ENCODE results near the gene AZU1.

DNA sequence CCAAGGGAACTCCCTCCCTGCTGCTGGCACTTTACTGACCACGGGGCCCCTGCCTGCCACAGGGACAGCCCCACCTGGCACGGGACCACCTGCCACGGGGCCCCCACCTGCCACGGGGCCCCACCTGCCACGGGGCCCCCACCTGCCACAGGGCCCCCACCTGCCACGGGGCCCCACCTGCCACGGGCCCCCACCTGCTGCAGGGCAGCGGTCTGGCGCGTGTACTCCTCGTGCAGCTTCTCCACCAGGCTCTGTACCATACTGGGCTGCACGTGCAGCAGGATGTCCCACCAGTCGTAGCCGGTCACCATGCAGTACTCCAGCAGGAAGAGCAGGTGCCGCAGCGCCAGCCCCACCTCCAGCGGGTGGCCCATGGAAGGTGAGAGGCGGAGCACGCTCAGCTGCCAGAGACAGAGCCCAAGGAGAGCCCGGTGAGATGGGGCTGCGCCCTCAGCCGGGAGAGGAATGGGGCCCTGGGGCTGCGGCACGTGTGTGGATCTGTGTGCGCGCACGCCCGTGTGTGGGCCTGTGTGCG is 49.2 kb downstream of the AZU1 start:
- TF ChIP-seq TP53 (CRISPR knock-in tag; IDR thresholded peaks at IDR 0.05) = no peak
- no peak for TF ChIP-seq JUN (IDR thresholded peaks at IDR 0.05)
- TF ChIP-seq, protein P1, sequence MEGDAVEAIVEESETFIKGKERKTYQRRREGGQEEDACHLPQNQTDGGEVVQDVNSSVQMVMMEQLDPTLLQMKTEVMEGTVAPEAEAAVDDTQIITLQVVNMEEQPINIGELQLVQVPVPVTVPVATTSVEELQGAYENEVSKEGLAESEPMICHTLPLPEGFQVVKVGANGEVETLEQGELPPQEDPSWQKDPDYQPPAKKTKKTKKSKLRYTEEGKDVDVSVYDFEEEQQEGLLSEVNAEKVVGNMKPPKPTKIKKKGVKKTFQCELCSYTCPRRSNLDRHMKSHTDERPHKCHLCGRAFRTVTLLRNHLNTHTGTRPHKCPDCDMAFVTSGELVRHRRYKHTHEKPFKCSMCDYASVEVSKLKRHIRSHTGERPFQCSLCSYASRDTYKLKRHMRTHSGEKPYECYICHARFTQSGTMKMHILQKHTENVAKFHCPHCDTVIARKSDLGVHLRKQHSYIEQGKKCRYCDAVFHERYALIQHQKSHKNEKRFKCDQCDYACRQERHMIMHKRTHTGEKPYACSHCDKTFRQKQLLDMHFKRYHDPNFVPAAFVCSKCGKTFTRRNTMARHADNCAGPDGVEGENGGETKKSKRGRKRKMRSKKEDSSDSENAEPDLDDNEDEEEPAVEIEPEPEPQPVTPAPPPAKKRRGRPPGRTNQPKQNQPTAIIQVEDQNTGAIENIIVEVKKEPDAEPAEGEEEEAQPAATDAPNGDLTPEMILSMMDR (IDR thresholded peaks at IDR 0.05) = no peak
- no peak for TF ChIP-seq GATA3 (IDR thresholded peaks at IDR 0.05; ENCODE audit: borderline replicate concordance)
- TF ChIP-seq SREBF2 (IDR thresholded peaks at IDR 0.05) = no peak
- no peak for TF ChIP-seq PHF8 (IDR thresholded peaks at IDR 0.05; ENCODE audit: borderline replicate concordance, low read depth)
- no peak for TF ChIP-seq KDM1A (IDR thresholded peaks at IDR 0.05; ENCODE audit: low read depth)
